ENCODE data around the gene KMT2C.

The KMT2C gene

DNA sequence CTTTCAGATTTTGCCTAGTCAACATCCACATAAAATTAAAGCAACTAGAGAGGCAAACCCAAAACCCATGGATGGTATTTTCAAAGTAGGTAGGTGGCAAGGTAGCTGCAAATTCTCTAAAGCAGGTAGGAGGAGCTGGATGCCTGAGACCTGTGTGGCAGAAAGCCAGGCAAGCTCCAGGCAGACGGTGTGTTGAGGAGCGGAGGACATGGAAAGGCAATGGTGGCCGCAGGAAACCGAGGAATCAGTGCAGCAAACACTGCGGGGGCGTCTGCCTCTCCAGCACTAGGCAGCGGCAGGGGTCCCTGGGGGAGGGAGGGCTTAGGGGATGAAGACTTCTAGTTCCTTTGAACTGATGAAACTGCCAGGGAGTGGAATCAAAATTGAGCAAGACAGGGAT, 309.1 kb downstream of the KMT2C start:
- Histone ChIP-seq H3K36me3 (ENCODE audit: insufficient read depth, low read length) (peaks cover 76% of the 10 kb centered on the region), H3K79me2 (ENCODE audit: insufficient read depth, low read length) (no peaks in the 10 kb centered on the region), H2AFZ (ENCODE audit: low read depth, low read length) (no peak overlapping the region), H3K9me3 (ENCODE audit: insufficient read depth, low read length, severe bottlenecking) (no peaks in the 10 kb centered on the region), H3K4me3 (ENCODE audit: low read depth in 1 of 2, low read length in 2 of 2) (no peak overlapping the region), H3K9ac (ENCODE audit: low read depth, low read length) (no peak overlapping the region), H3K4me2 (ENCODE audit: insufficient read depth, low read length) (no peak overlapping the region), H3K27ac (ENCODE audit: low read length) (no peak overlapping the region), H3K27me3 (ENCODE audit: insufficient read depth, low read length, poor library complexity) (no peaks in the 10 kb centered on the region), H3K4me1 (ENCODE audit: insufficient read depth, low read length) (no peaks in the 10 kb centered on the region), H4K20me1 (ENCODE audit: insufficient read depth, low read length) (no peaks in the 10 kb centered on the region)
- no peak for DNase-seq
- no peak for TF ChIP-seq EZH2 (IDR thresholded peaks at IDR 0.05; ENCODE audit: borderline replicate concordance, low read depth, low read length, severe bottlenecking)
- TF ChIP-seq, protein P1, sequence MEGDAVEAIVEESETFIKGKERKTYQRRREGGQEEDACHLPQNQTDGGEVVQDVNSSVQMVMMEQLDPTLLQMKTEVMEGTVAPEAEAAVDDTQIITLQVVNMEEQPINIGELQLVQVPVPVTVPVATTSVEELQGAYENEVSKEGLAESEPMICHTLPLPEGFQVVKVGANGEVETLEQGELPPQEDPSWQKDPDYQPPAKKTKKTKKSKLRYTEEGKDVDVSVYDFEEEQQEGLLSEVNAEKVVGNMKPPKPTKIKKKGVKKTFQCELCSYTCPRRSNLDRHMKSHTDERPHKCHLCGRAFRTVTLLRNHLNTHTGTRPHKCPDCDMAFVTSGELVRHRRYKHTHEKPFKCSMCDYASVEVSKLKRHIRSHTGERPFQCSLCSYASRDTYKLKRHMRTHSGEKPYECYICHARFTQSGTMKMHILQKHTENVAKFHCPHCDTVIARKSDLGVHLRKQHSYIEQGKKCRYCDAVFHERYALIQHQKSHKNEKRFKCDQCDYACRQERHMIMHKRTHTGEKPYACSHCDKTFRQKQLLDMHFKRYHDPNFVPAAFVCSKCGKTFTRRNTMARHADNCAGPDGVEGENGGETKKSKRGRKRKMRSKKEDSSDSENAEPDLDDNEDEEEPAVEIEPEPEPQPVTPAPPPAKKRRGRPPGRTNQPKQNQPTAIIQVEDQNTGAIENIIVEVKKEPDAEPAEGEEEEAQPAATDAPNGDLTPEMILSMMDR (IDR thresholded peaks at IDR 0.05; ENCODE audit: borderline replicate concordance, extremely low read depth, low read length, poor library complexity, severe bottlenecking) = no peak
- ATAC-seq (ENCODE audit: insufficient read depth, low read depth) = no peak

DNA sequence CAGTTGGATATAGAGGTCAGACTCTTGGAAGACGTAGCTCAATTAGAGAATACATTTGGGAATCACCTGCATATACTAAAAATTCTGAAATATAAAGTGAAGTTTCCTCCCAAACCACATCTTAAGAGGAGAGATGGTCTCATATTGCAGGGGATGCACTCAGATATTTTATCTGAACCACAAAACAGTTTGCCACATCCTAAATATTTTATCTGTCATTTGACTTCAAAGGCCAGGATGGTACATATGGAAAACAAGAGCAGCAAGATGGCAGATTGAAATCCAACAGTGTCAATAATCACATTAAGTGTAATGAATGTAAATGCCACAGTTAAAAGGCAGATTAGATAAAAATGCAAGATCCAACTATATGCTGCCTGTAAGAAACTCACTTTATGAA, 313.3 kb downstream of the KMT2C start:
- no peaks in the 10 kb centered on the region for H3K27me3 ChIP-seq (ENCODE audit: insufficient read depth, low read length, poor library complexity)
- H4K20me1 ChIP-seq (ENCODE audit: insufficient read depth, low read length) = no peaks in the 10 kb centered on the region
- H3K9ac ChIP-seq (ENCODE audit: low read depth, low read length) = no peak overlapping the region
- TF ChIP-seq, protein P1 (IDR thresholded peaks at IDR 0.05; ENCODE audit: borderline replicate concordance, extremely low read depth, low read length, poor library complexity, severe bottlenecking) = no peak
- no peak for TF ChIP-seq EZH2 (IDR thresholded peaks at IDR 0.05; ENCODE audit: borderline replicate concordance, low read depth, low read length, severe bottlenecking)
- H3K4me1 ChIP-seq (ENCODE audit: insufficient read depth, low read length) = no peaks in the 10 kb centered on the region
- H3K36me3 ChIP-seq (ENCODE audit: insufficient read depth, low read length) = peaks cover 86% of the 10 kb centered on the region
- DNase-seq (no peak), ATAC-seq (ENCODE audit: insufficient read depth, low read depth) (0 out of 3 replicates have a peak, but pooled peaks have one; percentile 58)
- no peak overlapping the region for H3K4me3 ChIP-seq (ENCODE audit: low read depth in 1 of 2, low read length in 2 of 2)
- H2AFZ ChIP-seq (ENCODE audit: low read depth, low read length) = no peak overlapping the region
- H3K4me2 ChIP-seq (ENCODE audit: insufficient read depth, low read length) = no peak overlapping the region
- H3K27ac ChIP-seq (ENCODE audit: low read length) = no peak overlapping the region
- no peaks in the 10 kb centered on the region for H3K9me3 ChIP-seq (ENCODE audit: insufficient read depth, low read length, severe bottlenecking)
- H3K79me2 ChIP-seq (ENCODE audit: insufficient read depth, low read length) = no peaks in the 10 kb centered on the region

DNA sequence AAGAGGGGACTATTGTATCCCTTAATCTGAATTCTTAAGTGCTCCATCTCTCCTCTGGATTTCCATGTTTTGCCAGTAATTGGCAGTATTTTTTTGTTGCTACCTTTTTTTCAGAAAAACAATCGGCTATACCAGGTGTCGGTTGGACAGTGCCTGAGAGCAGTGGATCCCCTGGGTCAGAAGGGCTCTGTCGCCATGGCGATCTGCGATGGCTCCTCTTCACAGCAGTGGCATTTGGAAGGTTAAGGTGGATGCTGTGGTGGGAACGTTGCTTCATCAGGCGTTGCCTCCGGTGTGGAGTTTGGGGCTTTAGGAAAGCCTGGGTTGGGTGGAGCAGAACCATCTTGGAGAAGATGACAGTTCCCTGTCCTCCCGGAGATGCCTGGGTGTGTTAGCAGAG, 314.4 kb downstream of the KMT2C start:
- no peak overlapping the region for H3K4me2 ChIP-seq (ENCODE audit: insufficient read depth, low read length)
- no peak overlapping the region for H2AFZ ChIP-seq (ENCODE audit: low read depth, low read length)
- no peaks in the 10 kb centered on the region for H4K20me1 ChIP-seq (ENCODE audit: insufficient read depth, low read length)
- no peaks in the 10 kb centered on the region for H3K9me3 ChIP-seq (ENCODE audit: insufficient read depth, low read length, severe bottlenecking)
- H3K4me1 ChIP-seq (ENCODE audit: insufficient read depth, low read length) = no peaks in the 10 kb centered on the region
- H3K4me3 ChIP-seq (ENCODE audit: low read depth in 1 of 2, low read length in 2 of 2) = no peak overlapping the region
- TF ChIP-seq, protein P1 (IDR thresholded peaks at IDR 0.05; ENCODE audit: borderline replicate concordance, extremely low read depth, low read length, poor library complexity, severe bottlenecking) = no peak
- TF ChIP-seq EZH2 (IDR thresholded peaks at IDR 0.05; ENCODE audit: borderline replicate concordance, low read depth, low read length, severe bottlenecking) = no peak
- H3K36me3 ChIP-seq (ENCODE audit: insufficient read depth, low read length) = peaks cover 80% of the 10 kb centered on the region
- H3K79me2 ChIP-seq (ENCODE audit: insufficient read depth, low read length) = no peaks in the 10 kb centered on the region
- no peak for DNase-seq
- no peak overlapping the region for H3K27ac ChIP-seq (ENCODE audit: low read length)
- no peaks in the 10 kb centered on the region for H3K27me3 ChIP-seq (ENCODE audit: insufficient read depth, low read length, poor library complexity)
- ATAC-seq (ENCODE audit: insufficient read depth, low read depth) = no peak
- no peak overlapping the region for H3K9ac ChIP-seq (ENCODE audit: low read depth, low read length)

DNA sequence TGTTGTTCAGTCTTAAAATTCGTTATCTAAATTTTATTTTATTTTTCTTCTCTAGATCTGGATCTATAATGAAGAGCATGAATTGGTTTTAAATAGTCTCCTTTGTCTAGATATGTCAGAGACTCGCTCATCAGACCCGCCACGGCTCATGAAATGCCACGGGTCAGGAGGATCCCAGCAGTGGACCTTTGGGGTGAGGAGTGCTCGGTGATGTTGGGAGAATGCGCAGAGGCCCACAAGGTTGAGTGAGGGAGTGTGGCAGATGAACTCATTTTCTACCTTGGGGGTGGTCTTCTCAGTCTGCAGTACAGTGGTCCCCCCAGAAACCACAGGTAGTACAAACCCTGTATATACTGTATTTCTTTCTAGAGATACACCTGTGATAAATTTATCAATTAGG, 315.0 kb downstream of the KMT2C start:
- DNase-seq (no peak), ATAC-seq (ENCODE audit: insufficient read depth, low read depth) (no peak)
- Histone ChIP-seq H3K36me3 (ENCODE audit: insufficient read depth, low read length) (peaks cover 75% of the 10 kb centered on the region), H3K9me3 (ENCODE audit: insufficient read depth, low read length, severe bottlenecking) (no peaks in the 10 kb centered on the region), H3K4me1 (ENCODE audit: insufficient read depth, low read length) (no peaks in the 10 kb centered on the region), H3K9ac (ENCODE audit: low read depth, low read length) (no peak overlapping the region), H3K79me2 (ENCODE audit: insufficient read depth, low read length) (no peaks in the 10 kb centered on the region), H3K4me2 (ENCODE audit: insufficient read depth, low read length) (no peak overlapping the region), H3K4me3 (ENCODE audit: low read depth in 1 of 2, low read length in 2 of 2) (no peak overlapping the region), H3K27ac (ENCODE audit: low read length) (no peak overlapping the region), H2AFZ (ENCODE audit: low read depth, low read length) (no peak overlapping the region), H3K27me3 (ENCODE audit: insufficient read depth, low read length, poor library complexity) (no peaks in the 10 kb centered on the region), H4K20me1 (ENCODE audit: insufficient read depth, low read length) (no peaks in the 10 kb centered on the region)
- TF ChIP-seq, protein P1 (IDR thresholded peaks at IDR 0.05; ENCODE audit: borderline replicate concordance, extremely low read depth, low read length, poor library complexity, severe bottlenecking) = no peak
- TF ChIP-seq EZH2 (IDR thresholded peaks at IDR 0.05; ENCODE audit: borderline replicate concordance, low read depth, low read length, severe bottlenecking) = no peak

Data from DND-41 (cell line).